HEK293T (cell line): ENCODE data around the gene MRM2.

Source experiments
- BHLHE40 ChIP-seq: fragments of 450-650 bp; IDR thresholded peaks from 2 replicates; pipeline ENCODE4 v1.6.1; 2016; ENCODE audit warnings: mild to moderate bottlenecking, moderate library complexity, borderline replicate concordance
- FOXM1 ChIP-seq: fragments of 450-650 bp; IDR thresholded peaks from 2 replicates; pipeline ENCODE4 v1.6.1; 2017; ENCODE audit warnings: mild to moderate bottlenecking, borderline replicate concordance
- NFRKB ChIP-seq: fragments of 450-650 bp; IDR thresholded peaks from 2 replicates; pipeline ENCODE4 v1.6.1; 2016; ENCODE audit warnings: mild to moderate bottlenecking, moderate library complexity
- SUZ12 ChIP-seq: fragments of 450-650 bp; IDR thresholded peaks from 2 replicates; pipeline ENCODE4 v1.6.1; 2016; ENCODE audit warnings: mild to moderate bottlenecking
- TARDBP ChIP-seq: fragments of 450-650 bp; IDR thresholded peaks from 2 replicates; pipeline ENCODE4 v1.6.1; 2016

GRCh38 chr7:2283074-2283473 lies 41.1 kb upstream of the MRM2 start:
- TF ChIP-seq TARDBP (no peak), BHLHE40 (no peak), SUZ12 (no peak), NFRKB (no peak), FOXM1 (no peak)
